GM19025 (cell line): Measurements from ENCODE around the gene UBE2N.

Experiments
- ATAC-seq: cut with Tn5 transposase; IDR thresholded peaks from one replicate; pipeline ENCODE4 v1.9.1; 2021; ENCODE audit warnings: mild to moderate bottlenecking, low read depth, moderate library complexity; ENCODE audit not compliant: unreplicated experiment

Gene UBE2N, protein sequence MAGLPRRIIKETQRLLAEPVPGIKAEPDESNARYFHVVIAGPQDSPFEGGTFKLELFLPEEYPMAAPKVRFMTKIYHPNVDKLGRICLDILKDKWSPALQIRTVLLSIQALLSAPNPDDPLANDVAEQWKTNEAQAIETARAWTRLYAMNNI

DNA sequence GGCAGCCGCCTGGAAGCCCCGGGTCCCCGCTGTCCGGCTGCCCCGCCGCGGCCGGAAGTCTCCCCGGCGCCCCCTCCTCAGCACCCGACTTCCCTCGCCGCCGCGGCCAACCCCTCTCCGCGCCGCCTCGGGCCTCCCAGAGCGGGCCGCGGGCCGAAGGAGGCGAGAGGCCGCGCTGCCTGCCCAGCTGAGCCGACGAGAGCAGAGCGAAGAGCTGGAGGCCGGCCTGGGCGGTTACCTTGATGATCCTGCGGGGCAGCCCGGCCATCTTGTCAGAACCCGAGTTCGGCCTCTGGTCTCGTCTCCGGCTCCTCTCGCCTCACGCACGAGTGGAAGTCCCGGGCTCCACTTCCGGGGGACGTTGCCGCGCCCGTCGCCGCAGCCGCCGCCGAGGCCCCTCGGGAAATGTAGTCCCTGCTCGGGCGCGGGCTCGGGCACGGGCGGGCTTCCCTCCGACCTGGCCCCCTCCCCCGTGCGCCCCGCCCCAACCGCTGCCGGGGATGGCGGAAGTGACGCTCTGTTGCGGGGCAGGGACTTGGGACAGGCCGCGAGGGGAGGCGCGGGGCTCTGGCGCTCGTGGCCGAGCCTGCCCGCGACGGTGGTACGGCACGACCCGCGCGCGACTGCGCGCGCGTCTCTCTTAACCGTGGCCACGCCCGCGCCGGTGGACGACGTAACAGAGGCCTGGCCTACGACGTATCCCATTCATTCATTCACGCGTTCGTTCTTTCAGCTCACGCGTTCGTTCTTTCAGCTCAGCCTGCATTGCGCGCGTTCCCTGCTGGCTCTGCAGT, at the start of gene UBE2N:
Gene UBE2N, minus strand, starts transcription at position 331 of the 794 bp plus-strand sequence. Its CDS starts 63 bp downstream, at position 268.
- peak; percentile 79 for ATAC-seq

DNA sequence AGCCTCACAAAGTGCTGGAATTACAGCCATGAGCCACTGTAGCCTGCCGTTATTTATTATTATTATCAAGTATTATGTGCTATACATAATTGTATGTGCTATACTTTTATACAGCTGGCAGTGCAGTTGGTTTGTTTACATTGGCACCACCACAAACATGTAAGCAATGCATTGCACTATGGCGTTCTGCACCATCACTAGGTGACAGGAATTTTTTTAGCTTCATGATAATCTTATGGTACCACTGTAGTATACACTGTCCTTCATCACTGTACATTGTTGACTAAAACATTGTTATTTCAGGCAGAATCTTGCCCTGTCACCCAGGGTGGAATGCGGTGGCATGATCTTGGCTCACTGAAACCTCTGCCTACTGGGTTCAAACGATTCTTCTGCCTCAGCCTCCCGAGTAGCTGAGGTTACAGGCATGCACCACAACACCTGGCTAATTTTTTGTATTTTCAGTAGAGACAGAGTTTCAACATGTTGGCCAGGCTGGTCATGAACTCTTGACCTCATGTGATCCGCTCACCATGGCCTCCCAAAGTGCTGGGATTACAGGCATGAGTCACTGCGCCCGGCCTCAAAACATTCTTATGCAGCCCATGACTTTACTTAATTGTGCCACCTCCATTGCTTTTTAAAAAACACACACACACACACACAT, 42.7 kb upstream of the UBE2N start:
- ATAC-seq: no peak

DNA sequence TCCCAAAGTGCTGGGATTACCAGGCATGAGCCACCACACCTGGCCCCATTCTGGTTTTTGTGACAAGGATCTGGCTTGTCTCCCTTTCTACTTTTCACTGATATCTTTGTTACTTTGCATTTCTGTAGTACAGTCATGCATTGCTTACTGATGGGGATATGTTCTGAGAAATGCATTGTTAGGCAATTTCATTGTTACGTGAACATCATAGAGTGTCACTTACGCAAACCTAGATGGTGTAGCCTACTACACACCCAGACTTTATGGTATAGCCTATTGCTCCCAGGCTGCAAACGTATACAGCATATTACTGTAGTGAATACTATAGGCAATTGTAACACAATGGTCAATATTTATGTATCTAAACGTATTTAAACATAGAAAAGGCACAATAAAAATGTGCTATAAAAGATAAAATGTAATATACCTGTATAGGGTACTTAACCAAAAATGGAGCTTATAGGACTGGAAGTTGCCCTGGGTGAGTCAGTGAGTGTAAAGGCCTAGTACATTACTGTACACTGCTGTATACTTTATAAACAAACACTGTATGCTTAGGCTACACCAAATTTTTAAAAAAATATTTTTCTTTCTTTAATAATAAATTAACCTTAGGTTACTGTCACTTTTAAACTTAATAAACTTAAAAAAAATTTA, 41.5 kb upstream of the UBE2N start:
- no peak for ATAC-seq

DNA sequence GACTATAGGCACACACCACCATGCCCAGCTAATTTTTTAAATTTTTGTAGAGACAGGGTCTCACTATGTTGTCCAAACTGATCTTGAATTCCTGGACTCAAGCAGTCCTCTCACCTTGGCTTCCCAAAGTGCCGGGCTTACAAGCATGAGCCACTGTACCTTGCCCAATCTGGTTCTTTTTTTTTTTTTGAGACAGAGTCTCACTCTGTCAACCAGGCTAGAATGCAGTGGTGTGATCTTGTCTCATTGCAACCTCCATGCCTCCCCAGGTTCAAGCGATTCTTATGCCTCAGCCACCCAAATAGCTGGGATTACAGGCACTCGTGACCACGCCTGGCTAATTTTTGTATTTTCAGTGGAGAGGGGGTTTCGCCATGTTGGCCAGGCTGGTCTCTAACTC, 41.0 kb upstream of the UBE2N start:
- no peak for ATAC-seq

DNA sequence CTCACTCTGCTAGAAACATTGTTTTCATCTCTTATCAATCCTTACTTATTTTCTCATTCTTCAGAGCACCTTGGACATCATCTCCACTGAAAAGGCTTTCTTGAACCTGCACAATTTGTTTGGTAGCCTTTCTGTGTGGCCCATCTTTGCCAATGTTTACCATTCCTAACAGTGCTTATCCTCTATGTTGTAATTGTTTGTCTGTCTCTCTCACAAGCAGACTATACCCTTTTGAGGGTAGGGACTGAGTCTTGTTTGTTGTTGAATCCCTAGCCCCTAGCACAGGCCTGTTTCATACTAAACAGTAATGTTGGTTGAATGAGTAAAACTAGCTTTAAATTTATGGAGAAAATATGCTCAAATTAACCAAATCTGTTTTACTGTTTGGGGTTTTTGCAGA, 34.8 kb upstream of the UBE2N start:
- ATAC-seq: no peak

DNA sequence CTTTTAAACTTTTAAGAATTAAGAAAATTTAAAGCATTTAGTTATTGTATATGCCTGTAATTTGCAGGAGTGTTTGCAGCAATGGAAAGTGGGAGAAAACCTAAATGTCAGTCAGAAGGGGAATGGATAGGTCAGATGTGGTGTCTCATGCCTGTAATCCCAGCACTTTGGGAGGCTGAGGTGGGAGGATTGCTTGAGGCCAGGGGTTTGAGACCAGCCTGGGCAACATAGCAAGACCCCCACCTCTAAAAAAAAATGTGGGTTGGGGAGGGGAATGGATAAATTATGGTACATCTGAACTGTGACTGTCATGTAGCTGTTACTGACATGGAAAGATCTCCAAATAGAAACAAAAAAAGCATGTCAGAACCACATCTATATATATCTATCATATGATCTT, 27.6 kb upstream of the UBE2N start:
- ATAC-seq: no peak

DNA sequence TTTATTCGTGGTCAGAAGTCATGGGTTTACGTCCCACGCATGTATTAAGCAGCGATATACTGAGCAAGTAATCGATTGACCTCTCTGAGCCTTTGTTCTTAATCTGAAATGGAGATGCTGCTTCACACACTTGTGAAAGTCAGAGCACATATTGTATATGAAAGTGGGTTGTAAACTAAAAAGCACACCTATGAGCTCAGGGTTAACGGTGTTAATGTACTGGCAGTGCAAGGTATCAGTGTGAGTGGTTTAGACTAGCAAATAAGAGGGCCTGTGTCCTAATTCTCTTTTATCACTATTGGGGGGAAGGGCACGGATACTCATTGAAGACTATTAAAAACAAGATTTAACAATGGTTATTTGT, 26.2 kb upstream of the UBE2N start:
- ATAC-seq: peak; percentile 16

DNA sequence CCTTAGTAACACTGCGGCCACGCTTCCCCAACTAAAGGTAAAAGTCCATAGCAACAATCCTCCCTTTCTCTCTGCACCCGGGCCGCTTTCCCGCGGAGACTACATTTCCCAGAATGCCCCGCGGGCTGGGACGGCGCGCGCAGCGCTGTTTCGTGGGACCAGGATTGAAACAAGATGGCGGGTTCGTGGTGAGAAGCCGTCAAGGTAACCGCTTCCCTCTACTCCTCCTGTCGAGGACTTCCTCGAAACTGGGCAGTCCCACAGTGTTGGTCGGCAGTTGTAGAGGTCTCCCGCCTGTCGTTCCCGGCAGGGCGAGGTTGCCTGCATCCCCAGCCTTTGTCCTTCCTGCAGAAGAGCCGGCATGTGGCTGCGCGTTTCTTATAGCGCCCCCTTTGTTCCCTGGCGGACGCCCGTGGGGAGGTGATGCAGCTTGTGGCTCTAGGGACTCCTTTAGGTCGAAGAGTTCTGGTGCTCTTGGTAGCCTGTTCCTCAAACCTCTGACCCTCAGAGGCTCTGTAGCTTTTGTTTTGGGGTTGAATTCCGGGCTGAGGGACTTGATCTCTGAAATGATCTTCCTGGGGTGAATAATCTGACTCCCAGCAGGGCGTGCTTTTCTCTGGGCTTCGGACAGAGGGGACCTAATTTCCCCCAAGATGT, 25.7 kb upstream of the UBE2N start, which contains the start of gene MRPL42:
Gene MRPL42, plus strand, starts transcription at position 164 of the 657 bp plus-strand sequence. CDS start 1,772 bp downstream, outside the sequence.
- peak; percentile 87 for ATAC-seq

DNA sequence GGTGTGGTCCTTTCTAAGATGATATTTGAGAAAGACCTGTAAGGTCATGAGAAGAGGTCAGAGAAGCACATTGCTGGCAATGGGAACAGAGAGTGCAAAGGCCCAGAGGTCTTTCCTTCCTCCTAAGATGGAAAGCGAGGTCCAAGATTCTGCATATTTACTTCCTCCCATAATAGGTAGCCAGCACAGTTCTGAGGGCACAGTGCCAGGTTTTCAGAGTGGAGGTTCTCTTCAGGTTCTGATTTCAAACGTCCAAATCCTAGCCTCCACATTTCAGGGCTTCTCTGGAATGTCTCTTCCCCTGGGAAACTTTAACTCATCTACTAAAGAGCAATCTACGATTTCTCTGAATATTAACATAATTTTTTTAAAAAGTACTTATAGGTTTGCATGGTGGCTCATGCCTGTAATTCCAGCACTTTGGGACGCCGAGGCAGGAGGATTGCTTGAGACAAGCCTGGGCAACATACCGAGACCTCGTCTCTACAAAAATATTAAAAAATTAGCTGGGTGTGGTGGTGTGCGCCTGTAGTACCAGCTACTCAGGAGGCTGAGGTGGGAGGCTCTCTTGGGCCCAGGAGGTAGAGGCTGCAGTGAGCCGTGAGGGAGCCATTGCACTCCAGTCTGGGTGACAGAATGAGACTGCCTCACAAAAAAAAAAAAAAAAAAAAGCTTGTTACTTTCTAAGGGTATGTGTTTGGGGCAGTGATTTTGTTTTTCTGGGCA, 25.0 kb upstream of the UBE2N start:
- peak; percentile 7 for ATAC-seq

DNA sequence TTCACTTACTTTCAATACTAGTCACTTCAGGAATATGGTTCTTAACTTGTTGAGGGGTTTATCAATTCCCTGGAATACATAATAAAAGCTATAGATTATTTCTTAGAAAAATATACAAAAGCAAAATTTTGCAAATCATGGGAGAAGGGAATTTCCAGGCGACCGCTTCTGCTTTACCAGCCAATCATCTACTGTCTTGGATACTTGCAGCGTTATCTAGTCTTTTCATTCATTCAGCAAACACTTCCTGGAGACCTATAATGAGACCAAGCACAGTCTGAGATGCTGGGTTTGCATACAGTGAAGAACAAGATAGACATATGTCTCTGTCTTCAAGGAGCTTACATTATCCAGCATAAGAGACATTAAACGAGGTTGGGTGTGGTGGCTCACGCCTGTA, 24.1 kb upstream of the UBE2N start:
- ATAC-seq: no peak

DNA sequence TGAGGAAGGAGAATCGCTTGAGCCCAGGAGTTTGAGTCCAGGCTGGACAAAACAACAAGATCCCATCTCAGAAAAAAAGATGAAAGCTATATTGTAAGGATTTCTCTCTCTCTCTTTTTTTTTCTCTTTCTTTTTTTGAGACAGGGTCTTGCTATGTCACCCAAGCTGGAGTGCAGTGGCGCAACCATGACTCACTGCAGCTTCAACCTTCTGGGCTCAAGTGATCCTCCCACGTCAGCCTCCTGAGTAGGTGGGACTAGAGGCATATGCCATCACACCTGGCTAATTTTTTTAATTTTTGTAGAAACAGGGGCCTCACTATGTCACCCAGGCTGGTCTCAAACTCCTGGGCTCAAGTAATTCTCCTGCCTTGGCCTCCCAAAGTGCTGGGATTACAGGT, 19.8 kb upstream of the UBE2N start:
- ATAC-seq: no peak

DNA sequence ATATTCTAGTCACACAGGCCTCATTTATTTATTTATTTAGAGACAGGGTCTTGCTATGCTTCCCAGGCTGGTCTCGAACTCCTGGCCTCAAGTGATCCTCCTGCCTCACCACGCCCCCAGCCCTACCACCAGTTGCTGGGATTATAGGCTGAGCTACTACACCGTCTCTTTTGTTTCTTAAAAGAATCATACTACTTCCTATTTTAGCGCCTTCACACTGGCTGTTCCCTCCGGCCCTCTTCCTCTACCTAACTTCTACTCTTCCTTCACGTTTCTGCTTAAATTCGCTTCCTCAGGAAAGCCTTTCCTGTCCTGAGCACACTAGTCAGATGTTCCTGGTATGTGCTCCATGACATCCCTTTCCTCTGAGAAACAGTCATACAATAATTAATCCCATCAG, 19.2 kb upstream of the UBE2N start:
- no peak for ATAC-seq

DNA sequence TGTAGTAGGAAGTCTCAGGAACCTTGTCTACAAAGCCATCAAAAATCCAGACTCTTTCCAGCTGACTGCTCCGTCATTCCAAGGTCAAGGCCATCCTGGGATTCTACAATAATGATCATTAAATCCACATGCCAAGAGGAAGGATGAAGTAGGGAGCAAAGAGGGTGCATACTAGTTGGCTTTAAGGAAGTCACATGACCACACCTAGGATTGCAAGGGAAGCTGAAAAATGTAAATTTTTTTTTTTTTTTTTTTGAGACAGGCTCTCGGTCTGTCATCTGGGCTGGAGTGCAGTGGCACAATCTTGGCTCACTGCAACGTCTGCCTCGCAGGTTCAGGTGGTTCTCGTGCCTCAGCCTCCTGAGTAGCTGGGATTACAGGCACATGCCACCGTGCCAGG, 18.3 kb upstream of the UBE2N start:
- no peak for ATAC-seq

DNA sequence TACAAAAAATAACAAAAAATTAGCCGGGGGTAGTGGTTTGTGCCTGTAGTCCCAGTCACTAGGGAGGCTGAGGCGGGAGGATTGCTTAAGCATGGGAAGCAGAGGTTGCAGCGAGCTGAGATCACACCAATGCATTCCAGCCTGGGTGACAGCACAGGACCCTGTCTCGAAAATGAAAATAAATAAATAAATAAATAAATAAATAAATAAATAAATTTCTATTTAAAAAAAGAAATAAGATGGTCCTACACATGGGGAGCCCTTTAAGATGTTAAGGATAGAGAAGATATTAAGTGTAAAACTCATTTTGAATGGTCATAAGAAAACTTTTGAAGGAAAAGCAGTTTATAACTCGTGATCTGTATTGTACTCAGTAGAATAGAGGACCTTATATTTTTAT, 17.4 kb upstream of the UBE2N start:
- ATAC-seq: no peak

DNA sequence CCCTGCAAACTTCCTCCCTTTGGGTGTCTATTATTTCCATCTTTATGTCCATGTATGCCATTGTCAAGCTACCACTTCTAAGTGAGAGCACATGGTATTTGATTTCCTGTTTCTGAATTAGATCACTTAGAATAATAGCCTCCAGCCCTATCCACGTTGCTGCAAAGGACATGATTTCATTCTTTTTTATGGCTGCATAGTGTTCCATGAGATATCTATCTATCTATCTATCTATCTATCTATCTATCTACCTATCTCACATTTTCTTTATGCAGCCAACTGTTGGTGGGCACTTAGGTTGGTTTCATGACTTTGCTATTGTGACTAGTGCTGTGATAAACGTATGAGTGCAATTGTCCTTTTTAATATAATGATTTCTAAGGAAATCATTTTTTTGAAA, 14.3 kb upstream of the UBE2N start:
- no peak for ATAC-seq

DNA sequence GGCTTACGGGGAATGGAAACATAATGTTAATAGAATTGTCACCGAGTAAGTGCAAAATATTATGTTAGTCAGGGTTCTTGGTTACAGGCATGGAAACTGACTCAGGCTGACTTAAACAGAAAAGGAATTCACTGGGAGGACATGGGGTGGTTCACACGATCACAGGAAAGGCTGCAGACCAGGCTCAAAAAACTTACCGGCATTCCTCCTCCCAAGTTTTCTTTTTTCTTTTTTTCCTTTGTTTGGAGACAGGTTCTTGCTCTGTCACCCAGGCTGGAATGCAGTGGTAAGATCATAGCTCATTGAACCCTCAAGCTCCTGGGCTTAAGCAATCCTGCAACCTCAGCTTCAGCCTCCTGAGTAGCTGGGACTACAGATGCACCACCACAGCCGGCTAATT, 11.9 kb upstream of the UBE2N start:
- no peak for ATAC-seq

DNA sequence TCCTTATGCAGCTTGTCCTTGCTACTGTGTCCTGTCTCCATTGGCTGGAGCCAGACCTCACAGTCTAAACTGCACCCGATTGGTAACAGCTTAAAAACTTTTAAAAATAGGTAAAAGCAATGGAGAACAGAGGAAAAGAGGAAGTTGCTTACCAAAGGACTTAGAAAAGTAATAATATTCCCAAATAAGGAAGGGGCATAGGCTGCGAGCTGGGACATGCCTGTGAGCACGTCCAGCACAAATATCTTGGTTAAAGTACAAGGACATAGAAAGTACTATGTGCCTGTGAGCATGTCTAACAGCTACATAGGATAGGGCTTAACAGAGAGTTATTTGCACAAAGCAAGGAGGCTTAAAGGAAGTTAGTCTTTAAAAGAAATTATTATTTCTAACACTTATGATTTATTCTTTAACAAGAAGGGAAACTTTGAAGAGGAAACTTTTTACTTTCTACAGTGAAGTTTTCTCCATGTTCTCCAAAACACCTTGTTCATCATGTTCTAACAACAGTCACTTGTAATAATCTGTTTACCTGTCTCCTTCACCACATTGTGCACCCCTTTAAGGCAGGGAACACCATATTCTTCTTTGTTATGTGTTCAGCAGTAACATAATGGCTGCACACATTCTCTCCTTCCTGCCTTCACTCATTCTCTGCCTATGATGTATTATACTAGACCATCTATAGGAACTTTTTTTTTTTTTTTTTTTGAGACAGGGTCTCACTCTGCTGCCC, 9.8 kb upstream of the UBE2N start:
- ATAC-seq: no peak

DNA sequence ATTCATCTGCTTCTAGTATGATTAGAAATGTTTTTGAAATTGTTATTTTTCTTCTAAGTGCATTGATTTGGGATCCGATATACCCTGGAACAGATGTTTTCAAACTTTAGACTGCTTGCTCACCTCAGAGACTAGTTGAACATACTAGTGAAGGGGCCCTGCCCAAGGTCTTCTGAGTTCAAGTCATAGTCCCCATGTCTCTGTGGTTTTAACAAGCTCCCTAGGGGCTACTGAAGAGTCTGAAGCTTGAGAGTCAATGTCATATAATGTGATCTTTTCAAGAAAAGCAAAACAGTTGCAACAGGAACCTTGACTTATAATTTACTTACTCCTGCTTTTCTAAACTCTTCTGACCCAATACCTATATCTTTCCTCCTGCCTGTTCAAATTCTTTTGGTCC, 7.5 kb upstream of the UBE2N start:
- ATAC-seq: peak; percentile 76

DNA sequence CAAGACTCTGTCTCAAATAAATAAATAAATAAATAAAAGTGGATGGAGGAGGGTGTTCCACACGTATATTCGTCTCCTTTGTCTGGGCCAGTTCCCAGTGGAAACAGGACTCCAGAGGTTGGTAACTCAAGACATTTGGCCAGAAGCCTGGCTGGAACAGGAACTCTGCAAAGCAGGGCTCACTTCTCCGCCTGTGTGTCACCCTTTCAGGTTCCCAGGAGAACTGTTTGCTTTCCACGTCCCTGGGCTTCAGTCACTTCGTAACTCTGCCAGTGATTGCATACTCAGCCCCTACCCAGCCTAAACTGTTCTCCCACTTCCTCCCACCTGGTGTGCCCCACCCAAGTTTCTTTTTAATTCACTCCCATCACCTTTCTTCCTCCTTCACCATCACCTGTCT, 7.0 kb upstream of the UBE2N start:
- ATAC-seq: no peak
